ENCODE measurements around the gene RABL2B.

The RABL2B gene

GRCh38 chr22:50728523-50728931 is 54.9 kb downstream of the RABL2B start:
- H3K4me3 ChIP-seq, result no peak overlapping the region
- no peaks in the 10 kb centered on the region for H3K27me3 ChIP-seq
- H3K36me3 ChIP-seq, result peaks cover 76% of the 10 kb centered on the region
- no peaks in the 10 kb centered on the region for H3K9me3 ChIP-seq
- no peak overlapping the region for H3K9ac ChIP-seq
- peaks cover 81% of the 10 kb centered on the region for H4K20me1 ChIP-seq
- no peak overlapping the region; the same call in 1 of the 2 replicates for H3K4me2 ChIP-seq
- no peak overlapping the region for H3K27ac ChIP-seq
- TF ChIP-seq Cebpa-rat (IDR thresholded peaks at IDR 0.05), result no peak
- H3K4me1 ChIP-seq, result peaks cover 40% of the 10 kb centered on the region

DNA sequence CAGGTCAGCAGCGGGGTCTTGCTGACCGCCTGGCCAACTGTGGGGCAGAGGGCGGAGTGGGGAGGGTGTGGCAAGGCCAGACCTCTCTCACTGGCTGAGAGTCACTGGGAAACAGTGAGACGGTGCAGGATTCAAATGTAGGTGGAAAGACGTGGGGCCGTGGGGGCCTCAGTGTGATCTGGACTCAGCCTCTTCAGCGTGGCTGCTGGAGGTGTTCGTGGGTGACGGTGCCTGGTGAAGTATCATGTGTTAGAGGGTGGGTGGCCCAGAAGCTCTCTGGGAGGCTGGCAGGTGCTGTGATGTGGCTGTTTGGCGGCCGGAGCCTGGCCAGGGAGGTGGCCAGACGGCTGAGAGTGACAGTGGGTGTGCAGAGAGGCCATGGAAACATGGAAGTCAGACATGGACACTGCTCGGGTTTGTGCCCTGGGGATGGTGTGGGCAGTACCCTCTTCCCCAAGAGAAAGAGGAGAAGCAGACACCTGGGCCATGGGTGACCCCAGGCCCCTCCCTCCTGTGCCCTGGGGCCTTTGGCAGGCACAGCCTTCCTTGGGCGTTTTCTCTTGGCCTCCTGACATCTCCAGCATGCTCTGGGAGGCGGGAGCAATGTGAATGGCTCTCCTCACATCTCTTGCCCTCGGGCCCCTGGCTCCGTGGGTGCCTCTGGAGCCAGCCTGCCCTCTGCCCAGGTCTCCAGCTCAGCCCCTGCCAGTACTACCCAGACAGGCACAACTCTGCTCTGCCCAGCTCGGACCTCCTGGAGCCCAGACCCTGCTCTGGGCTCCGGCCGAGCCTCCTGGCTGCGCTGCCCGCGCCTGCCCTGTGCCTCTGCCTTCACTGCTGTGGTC is 55.5 kb downstream of the RABL2B start:
- Histone ChIP-seq H3K4me3 (no peak overlapping the region), H3K27me3 (no peaks in the 10 kb centered on the region), H3K27ac (no peak overlapping the region), H3K4me1 (peaks cover 46% of the 10 kb centered on the region), H3K9ac (no peak overlapping the region), H3K36me3 (peaks cover 82% of the 10 kb centered on the region), H3K4me2 (no peak overlapping the region; the same call in 1 of the 2 replicates), H3K9me3 (no peaks in the 10 kb centered on the region), H4K20me1 (peaks cover 84% of the 10 kb centered on the region)
- TF ChIP-seq Cebpa-rat (IDR thresholded peaks at IDR 0.05), result no peak

DNA sequence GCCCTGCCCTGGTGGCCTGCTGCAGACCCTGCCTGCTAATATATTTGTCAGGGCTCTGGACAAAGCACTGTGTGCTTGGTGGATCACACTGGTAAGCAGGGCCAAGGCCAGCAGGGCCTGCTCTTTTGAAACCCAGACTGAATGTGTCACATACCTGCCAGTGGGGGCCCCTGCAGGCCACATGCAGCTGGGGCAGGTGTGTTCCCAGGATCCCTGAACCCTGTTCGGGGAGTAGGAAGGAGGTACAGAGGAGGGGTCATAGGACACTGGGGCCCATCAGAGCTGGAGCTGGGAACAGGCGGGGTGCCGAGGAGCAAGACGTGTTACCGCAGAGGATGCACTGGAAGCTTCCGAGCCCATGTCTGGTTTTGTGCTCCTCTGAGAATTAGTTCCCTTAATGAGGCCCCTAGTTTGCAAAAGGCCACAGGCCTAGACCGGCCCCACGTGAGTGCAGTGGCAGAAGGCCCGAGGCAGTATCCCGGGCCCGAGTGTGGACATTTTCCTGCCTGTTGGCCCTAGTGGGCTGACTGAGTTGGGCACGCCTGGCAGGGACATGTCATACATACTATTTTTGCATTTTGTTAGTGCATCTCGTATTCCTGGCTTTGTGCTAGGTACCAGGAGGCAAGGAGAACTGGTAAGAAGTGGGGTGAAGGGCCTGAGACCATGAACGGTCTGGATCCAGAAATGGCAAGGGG is 56.6 kb downstream of the RABL2B start:
- Histone ChIP-seq H3K9ac (no peak overlapping the region), H3K4me3 (no peak overlapping the region), H3K4me1 (peaks cover 55% of the 10 kb centered on the region), H3K9me3 (no peaks in the 10 kb centered on the region), H3K27ac (no peak overlapping the region), H3K36me3 (peaks cover 86% of the 10 kb centered on the region), H3K4me2 (no peak overlapping the region), H4K20me1 (peaks cover 86% of the 10 kb centered on the region), H3K27me3 (no peaks in the 10 kb centered on the region)
- no peak for TF ChIP-seq Cebpa-rat (IDR thresholded peaks at IDR 0.05)

DNA sequence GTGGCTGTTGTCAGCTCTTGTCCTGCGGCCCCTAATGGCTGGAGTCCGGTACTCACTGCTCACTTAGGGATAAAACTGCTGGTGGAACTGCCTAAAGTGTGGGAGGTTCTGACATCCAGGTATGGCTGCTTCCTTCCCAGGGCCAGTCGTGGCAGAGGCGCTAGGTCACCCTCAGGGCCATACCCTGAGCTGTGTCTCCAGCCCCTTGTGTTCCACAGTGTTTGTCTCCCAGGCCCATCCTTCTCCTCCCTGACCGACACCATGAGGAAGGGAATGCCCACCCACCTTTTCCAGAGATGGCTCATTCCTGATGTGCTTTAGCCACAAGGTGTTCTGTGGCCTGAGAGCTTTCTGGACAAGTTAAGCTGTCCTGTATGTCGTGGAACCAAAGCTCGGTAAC is 57.8 kb downstream of the RABL2B start:
- Histone ChIP-seq H3K9ac (no peak overlapping the region), H3K4me1 (peaks cover 55% of the 10 kb centered on the region), H3K4me3 (no peak overlapping the region), H3K9me3 (no peaks in the 10 kb centered on the region), H3K27me3 (no peaks in the 10 kb centered on the region), H4K20me1 (peaks cover 89% of the 10 kb centered on the region), H3K4me2 (no peak overlapping the region), H3K27ac (no peak overlapping the region), H3K36me3 (peaks cover 95% of the 10 kb centered on the region)
- no peak for TF ChIP-seq Cebpa-rat (IDR thresholded peaks at IDR 0.05)

DNA sequence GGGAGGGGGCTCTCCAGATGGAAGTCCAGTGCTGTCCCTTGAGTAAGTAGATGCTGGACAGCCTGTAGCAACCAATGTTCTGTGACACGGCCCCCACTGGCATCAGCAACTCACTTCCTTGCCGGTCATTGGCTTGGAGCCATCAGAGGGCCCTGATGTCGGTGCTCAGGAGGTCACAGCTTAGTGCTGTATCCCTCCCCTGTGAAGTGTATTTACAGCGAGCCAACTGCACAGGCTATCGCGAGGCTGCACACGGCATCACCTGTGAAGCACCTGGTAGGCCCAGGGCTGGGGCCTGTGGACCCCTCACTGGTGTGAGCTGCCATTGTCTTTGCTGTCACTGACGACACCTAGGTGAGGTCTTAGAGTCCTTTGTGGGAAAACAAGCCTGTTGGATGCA is 58.8 kb downstream of the RABL2B start:
- peaks cover 92% of the 10 kb centered on the region for H3K36me3 ChIP-seq
- peak overlapping the region; percentile 69; the same call in 1 of the 2 replicates for H3K4me2 ChIP-seq
- no peaks in the 10 kb centered on the region for H3K9me3 ChIP-seq
- H4K20me1 ChIP-seq, result peaks cover 82% of the 10 kb centered on the region
- H3K27ac ChIP-seq, result no peak overlapping the region
- no peaks in the 10 kb centered on the region for H3K27me3 ChIP-seq
- no peak overlapping the region for H3K4me3 ChIP-seq
- H3K9ac ChIP-seq, result no peak overlapping the region
- no peak for TF ChIP-seq Cebpa-rat (IDR thresholded peaks at IDR 0.05)
- H3K4me1 ChIP-seq, result peaks cover 54% of the 10 kb centered on the region

DNA sequence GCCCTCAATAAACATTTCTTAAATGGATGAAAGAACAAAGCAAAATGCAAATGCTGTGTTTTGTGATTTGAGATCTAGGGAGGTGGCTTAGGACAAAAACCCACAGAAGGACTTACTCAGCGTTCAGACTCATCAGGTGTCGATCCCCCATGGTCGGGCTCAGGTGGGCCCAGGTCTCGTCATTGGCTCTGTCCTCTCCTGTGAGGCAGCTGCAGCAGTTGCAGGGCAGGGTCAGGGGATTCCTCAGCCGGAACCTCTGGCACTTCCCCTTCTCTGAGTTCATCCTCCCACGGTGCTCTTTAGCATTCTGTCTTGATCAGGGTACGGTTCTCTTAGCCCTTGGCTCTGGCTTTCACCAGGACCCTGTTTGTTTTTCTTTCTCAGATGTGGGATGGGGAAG is 59.4 kb downstream of the RABL2B start:
- Histone ChIP-seq H3K4me3 (no peak overlapping the region), H3K27ac (peak overlapping the region; percentile 47), H3K4me2 (peak overlapping the region; percentile 69), H3K36me3 (peaks cover 94% of the 10 kb centered on the region), H4K20me1 (peaks cover 77% of the 10 kb centered on the region), H3K9me3 (no peaks in the 10 kb centered on the region), H3K27me3 (no peaks in the 10 kb centered on the region), H3K4me1 (peaks cover 49% of the 10 kb centered on the region), H3K9ac (0 out of 2 replicates have a peak overlapping the region, but pooled peaks have one; percentile 15)
- no peak for TF ChIP-seq Cebpa-rat (IDR thresholded peaks at IDR 0.05)

- Histone ChIP-seq H3K4me3 (no peak overlapping the region), H3K4me1 (peaks cover 38% of the 10 kb centered on the region), H3K9me3 (no peaks in the 10 kb centered on the region), H3K36me3 (peaks cover 91% of the 10 kb centered on the region), H3K9ac (peak overlapping the region; percentile 15; the same call in 1 of the 2 replicates), H4K20me1 (peaks cover 66% of the 10 kb centered on the region), H3K27me3 (no peaks in the 10 kb centered on the region), H3K27ac (peak overlapping the region; percentile 47; the same call in 1 of the 2 replicates), H3K4me2 (peak overlapping the region; percentile 69)
- no peak for TF ChIP-seq Cebpa-rat (IDR thresholded peaks at IDR 0.05)
These were observed 60.6 kb downstream of the RABL2B start for GRCh38 chr22:50722716-50723428.

GRCh38 chr22:50722048-50722701 is 61.3 kb downstream of the RABL2B start:
- Histone ChIP-seq H4K20me1 (peaks cover 59% of the 10 kb centered on the region), H3K4me2 (no peak overlapping the region; the same call in 1 of the 2 replicates)

GRCh38 chr22:50721257-50721844 is 62.1 kb downstream of the RABL2B start:
- H3K27me3 ChIP-seq, result no peaks in the 10 kb centered on the region
- H3K27ac ChIP-seq, result no peak overlapping the region
- H3K4me3 ChIP-seq, result no peak overlapping the region
- H3K9me3 ChIP-seq, result no peaks in the 10 kb centered on the region
- H3K36me3 ChIP-seq, result peaks cover 91% of the 10 kb centered on the region
- H4K20me1 ChIP-seq, result peaks cover 51% of the 10 kb centered on the region
- no peak overlapping the region for H3K9ac ChIP-seq
- H3K4me1 ChIP-seq, result peaks cover 33% of the 10 kb centered on the region
- no peak overlapping the region for H3K4me2 ChIP-seq
- TF ChIP-seq Cebpa-rat (IDR thresholded peaks at IDR 0.05), result no peak

More at GRCh38 chr22:50722048-50722701, 61.3 kb downstream of the RABL2B start:
- TF ChIP-seq Cebpa-rat (IDR thresholded peaks at IDR 0.05), result no peak
- Histone ChIP-seq H3K36me3 (peaks cover 92% of the 10 kb centered on the region), H3K9me3 (no peaks in the 10 kb centered on the region), H3K9ac (no peak overlapping the region), H3K4me1 (peaks cover 33% of the 10 kb centered on the region), H3K27ac (no peak overlapping the region), H3K4me3 (no peak overlapping the region), H3K27me3 (no peaks in the 10 kb centered on the region)

Data from BLaER1 (cell line).